ENCODE measurements around the gene SORBS2. TPM values are rescaled to one million over a fixed set of nuclear protein-coding genes. Genes with fewer than 3 reads are reported as not detected.

Gene SORBS2
- total and polyA plus RNA-seq, 2 donors (not counting 1 experiment from before 2014, with no cell fraction given), result 0.25 to 0.89 TPM

- no peaks in the 10 kb centered on the region for H3K36me3 ChIP-seq (replicated peaks in 1 of 2; ENCODE audit: control extremely low read depth in 1 of 2, control insufficient read depth in 1 of 2, extremely low read depth in 1 of 2, insufficient read depth in 2 of 2, low read length in 1 of 2)
- H3K4me3 ChIP-seq (ENCODE audit: control extremely low read depth in 1 of 5, extremely low read depth in 1 of 5, insufficient read depth in 1 of 5, low read depth in 2 of 5, low read length in 4 of 5), result no peak overlapping the region
- H3K27me3 Mint-ChIP-seq, result peaks cover 7% of the 10 kb centered on the region
- no peaks in the 10 kb centered on the region for H3K27me3 ChIP-seq (replicated peaks in 1 of 4; ENCODE audit: control extremely low read depth in 1 of 4, control insufficient read depth in 3 of 4, insufficient read depth in 4 of 4, low read length in 3 of 4)
- H3K27ac ChIP-seq (ENCODE audit: low read length in 2 of 2), result no peak overlapping the region
- TF ChIP-seq EZH2 (IDR thresholded peaks at IDR 0.05; ENCODE audit: borderline replicate concordance, insufficient read depth, low read depth, low read length, poor library complexity, severe bottlenecking), result no peak
- TF ChIP-seq, protein P1, sequence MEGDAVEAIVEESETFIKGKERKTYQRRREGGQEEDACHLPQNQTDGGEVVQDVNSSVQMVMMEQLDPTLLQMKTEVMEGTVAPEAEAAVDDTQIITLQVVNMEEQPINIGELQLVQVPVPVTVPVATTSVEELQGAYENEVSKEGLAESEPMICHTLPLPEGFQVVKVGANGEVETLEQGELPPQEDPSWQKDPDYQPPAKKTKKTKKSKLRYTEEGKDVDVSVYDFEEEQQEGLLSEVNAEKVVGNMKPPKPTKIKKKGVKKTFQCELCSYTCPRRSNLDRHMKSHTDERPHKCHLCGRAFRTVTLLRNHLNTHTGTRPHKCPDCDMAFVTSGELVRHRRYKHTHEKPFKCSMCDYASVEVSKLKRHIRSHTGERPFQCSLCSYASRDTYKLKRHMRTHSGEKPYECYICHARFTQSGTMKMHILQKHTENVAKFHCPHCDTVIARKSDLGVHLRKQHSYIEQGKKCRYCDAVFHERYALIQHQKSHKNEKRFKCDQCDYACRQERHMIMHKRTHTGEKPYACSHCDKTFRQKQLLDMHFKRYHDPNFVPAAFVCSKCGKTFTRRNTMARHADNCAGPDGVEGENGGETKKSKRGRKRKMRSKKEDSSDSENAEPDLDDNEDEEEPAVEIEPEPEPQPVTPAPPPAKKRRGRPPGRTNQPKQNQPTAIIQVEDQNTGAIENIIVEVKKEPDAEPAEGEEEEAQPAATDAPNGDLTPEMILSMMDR (IDR thresholded peaks at IDR 0.05), result no peak
- no peaks in the 10 kb centered on the region for H3K4me1 Mint-ChIP-seq
- whole genome bisulfite sequencing (ENCODE audit: insufficient coverage), result no CpG with 5 or more reads among the region's 3 CpGs
- no peaks in the 10 kb centered on the region for H4K20me1 ChIP-seq (ENCODE audit: control insufficient read depth, insufficient read depth, low read length, poor library complexity, severe bottlenecking)
- H3K9ac ChIP-seq (ENCODE audit: low read length), result no peak overlapping the region
- no peak overlapping the region for H2AFZ ChIP-seq (ENCODE audit: insufficient read depth, low read depth, low read length, poor library complexity, severe bottlenecking)
- DNase-seq (no peak), ATAC-seq (ENCODE audit: low read depth) (no peak)
- H3K4me1 ChIP-seq (ENCODE audit: control insufficient read depth in 2 of 2, insufficient read depth in 2 of 2, low read length in 2 of 2), result no peaks in the 10 kb centered on the region
- CTCF ChIA-PET, result no interaction called here
- POLR2A ChIA-PET, result no interaction called here
- H3K9me3 ChIP-seq (ENCODE audit: control extremely low read depth in 1 of 3, control insufficient read depth in 2 of 3, insufficient read depth in 1 of 3, low read length in 2 of 3), result no peaks in the 10 kb centered on the region
- H3K27ac Mint-ChIP-seq, result no peak overlapping the region
- H3K4me3 Mint-ChIP-seq, result no peak overlapping the region
- no peaks in the 10 kb centered on the region for H3K9me3 Mint-ChIP-seq (ENCODE audit: insufficient read depth)
- intact Hi-C loops (cut with micrococcal nuclease), result no loop called here
- H3K79me2 ChIP-seq (ENCODE audit: control insufficient read depth, insufficient read depth, low read length), result no peaks in the 10 kb centered on the region
- no peak overlapping the region for H3K4me2 ChIP-seq (replicated peaks; ENCODE audit: low read depth, low read length, poor library complexity, severe bottlenecking)
Measured at GRCh38 chr4:185719500-185719858, 92.5 kb downstream of the SORBS2 start.

DNA sequence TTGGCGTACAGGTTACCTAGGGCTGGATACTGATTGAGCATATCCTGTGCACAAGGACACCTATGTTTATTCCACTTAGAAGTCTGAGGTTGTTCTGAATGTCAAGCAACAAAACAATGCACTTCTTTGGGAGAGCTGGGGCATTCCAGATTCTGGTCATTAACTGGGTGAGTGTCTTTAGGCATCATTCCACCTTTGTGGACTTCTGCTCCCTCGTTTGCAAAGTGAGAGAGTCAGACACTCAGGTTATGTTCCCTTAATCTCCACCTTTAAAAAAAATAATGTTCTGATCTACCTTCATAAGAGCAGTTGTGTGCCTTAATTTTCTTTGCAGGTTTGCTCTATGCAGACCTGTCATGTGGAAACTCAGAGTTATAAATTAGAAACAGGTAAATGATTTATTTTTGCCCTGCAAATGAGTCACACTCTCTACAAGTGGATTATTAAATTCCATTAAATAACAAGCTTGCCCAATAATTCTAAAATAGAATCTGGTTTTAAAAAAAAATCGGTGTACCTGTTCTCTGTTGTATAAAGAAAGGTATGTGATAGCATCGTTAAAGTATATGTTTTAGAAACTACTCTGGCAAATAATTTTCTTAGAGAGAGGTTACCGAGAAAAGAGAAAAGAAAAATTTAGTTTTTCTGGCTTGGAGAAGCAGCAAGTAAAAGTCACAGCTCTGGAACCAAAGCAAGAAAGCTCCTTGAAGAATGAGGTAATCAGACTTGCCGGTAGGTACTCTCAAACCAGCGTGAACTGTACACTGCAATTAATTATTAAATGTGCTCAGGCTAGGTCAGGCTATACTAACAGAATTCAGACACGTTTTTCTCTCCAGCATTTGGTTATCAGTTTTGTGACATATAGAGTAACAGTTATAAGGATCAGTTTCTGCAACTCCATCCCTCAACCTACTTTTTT lies 93.2 kb downstream of the SORBS2 start:
- Histone ChIP-seq H3K79me2 (ENCODE audit: control insufficient read depth, insufficient read depth, low read length) (no peaks in the 10 kb centered on the region), H3K4me3 (ENCODE audit: control extremely low read depth in 1 of 5, extremely low read depth in 1 of 5, insufficient read depth in 1 of 5, low read depth in 2 of 5, low read length in 4 of 5) (no peak overlapping the region), H2AFZ (ENCODE audit: insufficient read depth, low read depth, low read length, poor library complexity, severe bottlenecking) (no peak overlapping the region), H3K27ac (ENCODE audit: low read length in 2 of 2) (no peak overlapping the region), H3K9me3 (ENCODE audit: control extremely low read depth in 1 of 3, control insufficient read depth in 2 of 3, insufficient read depth in 1 of 3, low read length in 2 of 3) (no peaks in the 10 kb centered on the region), H3K27me3 (replicated peaks in 1 of 4; ENCODE audit: control extremely low read depth in 1 of 4, control insufficient read depth in 3 of 4, insufficient read depth in 4 of 4, low read length in 3 of 4) (no peaks in the 10 kb centered on the region), H4K20me1 (ENCODE audit: control insufficient read depth, insufficient read depth, low read length, poor library complexity, severe bottlenecking) (no peaks in the 10 kb centered on the region), H3K4me1 (ENCODE audit: control insufficient read depth in 2 of 2, insufficient read depth in 2 of 2, low read length in 2 of 2) (no peaks in the 10 kb centered on the region), H3K4me2 (replicated peaks; ENCODE audit: low read depth, low read length, poor library complexity, severe bottlenecking) (no peak overlapping the region), H3K36me3 (replicated peaks in 1 of 2; ENCODE audit: control extremely low read depth in 1 of 2, control insufficient read depth in 1 of 2, extremely low read depth in 1 of 2, insufficient read depth in 2 of 2, low read length in 1 of 2) (no peaks in the 10 kb centered on the region), H3K9ac (ENCODE audit: low read length) (no peak overlapping the region)
- ChIA-PET POLR2A (no interaction called here), CTCF (no interaction called here)
- WGBS (ENCODE audit: insufficient coverage), result 100% methylated on average over 4 of the region's 8 CpGs
- no peaks in the 10 kb centered on the region for H3K9me3 Mint-ChIP-seq (ENCODE audit: insufficient read depth)
- no peak overlapping the region for H3K4me3 Mint-ChIP-seq
- DNase-seq (no peak), ATAC-seq (ENCODE audit: low read depth) (no peak)
- TF ChIP-seq, protein P1 (IDR thresholded peaks at IDR 0.05), result no peak
- no peak for TF ChIP-seq EZH2 (IDR thresholded peaks at IDR 0.05; ENCODE audit: borderline replicate concordance, insufficient read depth, low read depth, low read length, poor library complexity, severe bottlenecking)
- no peak overlapping the region for H3K27ac Mint-ChIP-seq
- H3K27me3 Mint-ChIP-seq, result peaks cover 12% of the 10 kb centered on the region
- no peaks in the 10 kb centered on the region for H3K4me1 Mint-ChIP-seq
- intact Hi-C loops (cut with micrococcal nuclease), result no loop called here
